ENCODE data around the gene QRICH1. TPM values are rescaled to one million over a fixed set of nuclear protein-coding genes. Genes with fewer than 3 reads are reported as not detected.

QRICH1 gene
- total RNA-seq, 1 donor: 75.3 TPM

- peak within 1 kb of the TSS; percentile 92 for H3K4me3 ChIP-seq (ENCODE audit: low read depth, low read length)
- TF ChIP-seq CTCF (IDR thresholded peaks at IDR 0.05; ENCODE audit: insufficient read depth, low read length): no peak
These were observed 65.0 kb downstream of the QRICH1 start, which contains the start of gene IMPDH2 for GRCh38 chr3:49028673-49029562. TSS of gene IMPDH2 (minus strand) at chr3:49029398. CDS start at chr3:49029350, 48 bp downstream.

DNA sequence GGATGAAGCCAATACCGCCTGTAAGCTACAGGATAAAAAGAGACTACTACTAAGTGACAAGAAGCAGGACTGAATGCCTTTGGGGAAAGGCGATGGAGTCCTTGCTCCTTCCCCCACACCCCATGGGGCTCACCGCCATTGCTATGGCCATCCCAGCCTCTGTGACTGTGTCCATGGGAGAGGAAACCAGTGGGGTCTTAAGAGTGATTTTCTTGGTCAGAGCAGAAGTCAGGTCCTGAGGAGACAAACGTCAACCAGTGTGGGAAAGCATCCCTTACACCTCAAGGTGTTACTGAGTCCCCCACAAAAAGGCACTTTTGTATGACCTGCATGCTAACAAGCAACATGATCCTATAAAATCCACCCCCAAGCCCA lies 65.6 kb downstream of the QRICH1 start:
- peak overlapping the region; percentile 92 for H3K4me3 ChIP-seq (ENCODE audit: low read depth, low read length)
- DNase-seq (ENCODE audit: low read depth): no peak
- TF ChIP-seq CTCF (IDR thresholded peaks at IDR 0.05; ENCODE audit: insufficient read depth, low read length): no peak

More at GRCh38 chr3:49028673-49029562, 65.0 kb downstream of the QRICH1 start, which contains the start of gene IMPDH2:
- DNase-seq (ENCODE audit: low read depth): peak; percentile 91

DNA sequence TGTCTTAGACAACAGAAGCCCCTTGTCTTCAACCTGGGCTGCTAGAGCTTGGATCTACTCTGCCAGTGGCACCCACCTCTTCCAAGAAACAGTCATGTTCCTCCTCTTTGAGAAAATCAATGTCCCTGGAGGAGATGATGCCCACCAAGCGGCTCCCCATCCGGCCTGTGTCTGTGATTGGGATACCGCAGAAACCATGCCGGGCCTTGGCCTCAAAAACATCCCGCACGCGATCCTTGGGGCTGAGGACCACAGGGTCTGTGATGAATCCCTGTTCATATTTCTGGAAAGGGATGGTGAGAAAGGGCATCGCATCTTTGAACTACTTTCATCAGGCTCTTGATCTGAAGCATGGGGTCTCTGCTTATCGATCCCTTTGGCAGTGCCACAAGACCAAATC lies 66.2 kb downstream of the QRICH1 start:
- TF ChIP-seq CTCF (IDR thresholded peaks at IDR 0.05; ENCODE audit: insufficient read depth, low read length): no peak
- peak overlapping the region; percentile 9 for H3K4me3 ChIP-seq (ENCODE audit: low read depth, low read length)
- DNase-seq (ENCODE audit: low read depth): no peak

DNA sequence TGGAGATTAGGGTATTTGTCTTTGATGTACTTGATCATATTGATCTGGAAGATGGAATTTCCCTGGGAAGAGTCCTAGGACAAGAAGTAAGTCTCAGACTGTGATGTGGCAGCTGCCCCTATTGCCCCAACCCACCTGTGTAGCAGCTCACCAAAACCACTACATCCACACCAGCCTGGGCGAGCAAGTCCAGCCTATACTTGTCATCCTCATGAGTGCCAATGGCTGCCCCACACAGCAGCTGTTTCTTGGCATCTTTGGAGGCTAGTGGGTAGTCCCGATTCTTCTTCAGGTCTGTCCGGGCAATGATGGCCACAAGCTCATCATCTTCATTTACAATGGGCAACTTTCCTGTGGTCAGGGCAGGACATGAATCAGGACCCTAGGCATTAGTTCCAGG lies 67.3 kb downstream of the QRICH1 start:
- no peak for TF ChIP-seq CTCF (IDR thresholded peaks at IDR 0.05; ENCODE audit: insufficient read depth, low read length)
- no peak for DNase-seq (ENCODE audit: low read depth)
- no peak overlapping the region for H3K4me3 ChIP-seq (ENCODE audit: low read depth, low read length)

- no peak for TF ChIP-seq CTCF (IDR thresholded peaks at IDR 0.05; ENCODE audit: insufficient read depth, low read length)
These were observed 67.9 kb downstream of the QRICH1 start for GRCh38 chr3:49025793-49026520.

GRCh38 chr3:49025005-49025792 lies 68.7 kb downstream of the QRICH1 start:
- TF ChIP-seq CTCF (IDR thresholded peaks at IDR 0.05; ENCODE audit: insufficient read depth, low read length): no peak

More at GRCh38 chr3:49025793-49026520, 67.9 kb downstream of the QRICH1 start:
- no peak overlapping the region for H3K4me3 ChIP-seq (ENCODE audit: low read depth, low read length)
- no peak for DNase-seq (ENCODE audit: low read depth)

More at GRCh38 chr3:49025005-49025792, 68.7 kb downstream of the QRICH1 start:
- no peak for DNase-seq (ENCODE audit: low read depth)
- no peak overlapping the region for H3K4me3 ChIP-seq (ENCODE audit: low read depth, low read length)
